Activated CD4-positive, alpha-beta T cell treated with anti-CD3 and anti-CD28 coated beads, Interleukin-2, amount 10 ng/mL, durations not matched to agents 24 days and 14 days (primary cell): ENCODE results near the gene CFAP206. TPM values are rescaled to one million over a fixed set of nuclear protein-coding genes. Genes with fewer than 3 reads are reported as not detected.

ENCODE experiments used
- DNase-seq: peaks from one replicate; pipeline ENCODE4 v3.0.0; 2022
- H3K27ac Mint-ChIP-seq: one replicate; pipeline ENCODE4 v1.8.0; 2022; ENCODE audit warnings: mild to moderate bottlenecking, mixed read lengths
- H3K27me3 Mint-ChIP-seq: one replicate; pipeline ENCODE4 v1.8.0; 2022; ENCODE audit warnings: mixed read lengths
- H3K36me3 Mint-ChIP-seq: one replicate; pipeline ENCODE4 v1.8.0; 2022; ENCODE audit warnings: low read depth, mild to moderate bottlenecking, mixed read lengths
- H3K4me1 Mint-ChIP-seq: one replicate; pipeline ENCODE4 v1.8.0; 2021; ENCODE audit warnings: mixed read lengths
- H3K4me3 Mint-ChIP-seq: one replicate; pipeline ENCODE4 v1.8.0; 2022; ENCODE audit warnings: mild to moderate bottlenecking, moderate library complexity, mixed read lengths
- H3K9me3 Mint-ChIP-seq: one replicate; pipeline ENCODE4 v1.8.0; 2021; ENCODE audit warnings: mixed read lengths
- intact Hi-C: fragments of 100-400 bp; cut with micrococcal nuclease; formaldehyde crosslinking; loops from one replicate; pipeline ENCODE4 v1.15.1; 2023
- total RNA-seq: library from RNA; stranded (reverse); gene quantifications from 2 replicates; pipeline ENCODE4 v1.2.3, GENCODE V29; 2022

The CFAP206 gene
- total RNA-seq, 1 donor from 2014 or later, result not detected

DNA sequence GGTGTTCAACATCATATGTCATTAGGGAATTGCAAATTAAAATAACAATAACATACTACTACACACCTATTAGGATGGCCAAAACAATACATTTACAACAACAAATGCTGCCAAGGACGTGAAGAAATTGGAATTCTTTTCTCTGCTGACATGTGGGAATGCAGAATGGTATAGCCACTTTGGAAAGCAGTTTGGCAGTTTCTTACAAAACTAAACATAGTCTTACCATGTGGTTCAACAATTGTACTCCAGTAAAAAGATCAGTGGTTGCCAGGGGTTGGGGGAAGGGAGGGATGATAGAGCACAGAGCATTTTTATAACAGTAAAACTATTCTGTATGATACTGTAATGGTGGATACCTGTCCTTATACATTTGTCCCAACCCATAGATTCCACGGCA is 12.3 kb upstream of the CFAP206 start:
- Mint-ChIP-seq H3K27ac (no peak overlapping the region), H3K27me3 (no peaks in the 10 kb centered on the region), H3K9me3 (no peaks in the 10 kb centered on the region), H3K4me1 (no peaks in the 10 kb centered on the region), H3K4me3 (no peak overlapping the region), H3K36me3 (no peaks in the 10 kb centered on the region)
- intact Hi-C loops, result loop anchor here (10.0 kb wide), 1 partner anchor 199 kb away; the partner anchor contains the start of gene ORC3
- DNase-seq, result no peak

DNA sequence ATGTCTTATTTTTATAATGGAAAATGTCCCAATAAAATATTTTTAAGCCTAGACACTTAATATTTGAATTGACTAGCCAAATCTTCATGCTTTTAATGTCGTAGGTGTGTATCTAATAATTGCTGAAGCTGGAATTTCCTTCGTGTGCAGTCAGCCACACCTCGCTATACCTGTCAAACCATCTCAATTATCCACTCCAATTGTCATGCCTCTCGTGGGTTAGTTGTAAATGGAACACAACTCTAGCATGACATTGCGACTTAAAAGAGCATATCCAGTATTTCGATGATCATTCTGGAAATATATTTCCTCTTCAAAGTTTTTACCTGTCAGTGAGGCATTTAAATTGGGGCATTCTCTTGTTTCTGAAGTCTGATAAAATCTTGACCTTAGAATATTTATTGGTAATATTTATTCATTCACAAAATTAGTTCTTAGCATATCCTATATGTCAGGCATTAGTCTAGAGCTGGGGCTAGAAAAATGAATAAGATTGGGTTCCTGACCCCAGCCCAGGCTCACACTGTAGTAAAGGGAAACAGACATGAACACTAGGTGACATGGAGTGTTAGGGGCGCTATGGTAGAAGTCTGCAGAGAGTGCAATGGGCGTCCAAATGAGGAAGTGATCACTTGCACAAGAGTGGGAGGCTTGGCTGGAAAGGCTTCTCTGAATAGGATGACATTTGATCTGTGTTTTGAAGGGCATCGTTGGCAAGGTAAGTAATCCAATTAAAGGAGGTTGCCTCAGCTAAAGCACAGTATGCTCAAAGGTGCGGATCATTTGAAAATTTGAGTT is 11.0 kb upstream of the CFAP206 start:
- intact Hi-C loops, result loop anchor here (10.0 kb wide), 1 partner anchor 198 kb away; the partner anchor contains the start of gene ORC3
- DNase-seq, result no peak
- Mint-ChIP-seq H3K4me3 (no peak overlapping the region), H3K9me3 (no peaks in the 10 kb centered on the region), H3K27ac (no peak overlapping the region), H3K4me1 (no peaks in the 10 kb centered on the region), H3K27me3 (no peaks in the 10 kb centered on the region), H3K36me3 (no peaks in the 10 kb centered on the region)

DNA sequence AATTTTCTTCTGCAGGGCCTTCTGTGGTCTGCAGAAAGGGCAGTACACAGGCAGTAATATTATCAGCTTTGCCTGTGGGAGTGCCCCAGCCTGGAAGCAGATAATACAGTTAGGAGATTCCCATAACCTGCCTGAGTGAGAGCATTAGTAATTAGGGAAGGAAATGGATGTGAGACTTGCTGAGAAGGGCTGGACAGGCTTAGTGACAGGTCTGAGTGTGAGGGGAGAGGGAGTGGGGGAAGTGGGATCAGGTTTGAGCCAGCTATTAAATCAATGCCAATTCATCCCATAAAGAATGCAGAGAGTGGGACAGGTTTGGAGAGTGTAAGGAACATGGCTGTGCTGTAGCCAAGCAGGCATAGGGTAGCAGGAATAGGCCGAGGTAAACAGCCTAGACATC is 10.1 kb upstream of the CFAP206 start:
- DNase-seq, result no peak
- intact Hi-C loops, result loop anchor here (10.0 kb wide), 1 partner anchor 197 kb away; the partner anchor contains the start of gene ORC3
- Mint-ChIP-seq H3K36me3 (no peaks in the 10 kb centered on the region), H3K27me3 (no peaks in the 10 kb centered on the region), H3K27ac (no peak overlapping the region), H3K4me1 (no peaks in the 10 kb centered on the region), H3K4me3 (no peak overlapping the region), H3K9me3 (no peaks in the 10 kb centered on the region)

DNA sequence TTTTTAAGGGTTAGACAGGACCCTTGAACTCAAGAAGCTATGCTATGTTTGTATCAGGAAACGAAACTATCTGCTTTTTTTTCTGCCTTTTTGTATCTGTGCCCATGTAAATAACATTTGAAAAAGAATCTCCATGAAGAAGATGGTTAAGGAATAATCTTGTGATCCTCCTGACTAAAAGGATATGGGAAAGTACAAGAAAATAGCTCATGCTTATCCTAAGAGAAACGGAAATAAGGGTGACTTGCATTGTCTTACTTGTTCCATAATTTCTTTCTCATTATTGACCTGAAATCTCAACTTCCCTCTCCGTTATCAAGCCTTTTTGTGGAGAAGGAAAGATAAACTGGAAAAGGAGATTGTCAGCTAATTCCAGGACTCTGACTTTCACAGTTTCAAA is 5.9 kb upstream of the CFAP206 start:
- H3K27ac Mint-ChIP-seq, result no peak overlapping the region
- no peak overlapping the region for H3K4me3 Mint-ChIP-seq
- no peaks in the 10 kb centered on the region for H3K9me3 Mint-ChIP-seq
- no peak for DNase-seq
- no peaks in the 10 kb centered on the region for H3K4me1 Mint-ChIP-seq
- H3K36me3 Mint-ChIP-seq, result no peaks in the 10 kb centered on the region
- H3K27me3 Mint-ChIP-seq, result peaks cover 18% of the 10 kb centered on the region
- intact Hi-C loops, result no loop called here

DNA sequence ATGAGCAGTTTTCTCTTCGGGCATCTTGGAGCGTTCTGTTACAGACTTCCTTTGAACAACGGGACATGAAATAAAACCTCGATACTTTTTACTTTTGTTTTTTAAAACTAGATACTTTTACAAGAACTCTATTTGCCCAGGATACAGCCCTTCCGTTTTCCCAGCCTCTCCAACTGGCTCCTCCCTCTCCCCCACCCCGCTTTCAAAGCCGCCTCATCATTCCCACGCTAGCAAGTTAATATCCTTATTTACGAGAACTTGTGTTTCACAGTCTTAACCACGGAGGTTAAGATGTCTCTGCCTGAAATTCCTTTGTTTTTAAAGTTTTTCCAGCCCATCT is 241 bp upstream of the CFAP206 start:
- intact Hi-C loops, result loop anchor here (5.0 kb wide), 2 partner anchors 250 to 295 kb away; partner anchors contain the start of genes AKIRIN2 and ZNF292
- Mint-ChIP-seq H3K4me1 (peaks cover 3% of the 10 kb centered on the region), H3K4me3 (peak overlapping the region; percentile 86), H3K27me3 (peaks cover 25% of the 10 kb centered on the region), H3K9me3 (no peaks in the 10 kb centered on the region), H3K27ac (no peak overlapping the region), H3K36me3 (no peaks in the 10 kb centered on the region)
- DNase-seq, result no peak

DNA sequence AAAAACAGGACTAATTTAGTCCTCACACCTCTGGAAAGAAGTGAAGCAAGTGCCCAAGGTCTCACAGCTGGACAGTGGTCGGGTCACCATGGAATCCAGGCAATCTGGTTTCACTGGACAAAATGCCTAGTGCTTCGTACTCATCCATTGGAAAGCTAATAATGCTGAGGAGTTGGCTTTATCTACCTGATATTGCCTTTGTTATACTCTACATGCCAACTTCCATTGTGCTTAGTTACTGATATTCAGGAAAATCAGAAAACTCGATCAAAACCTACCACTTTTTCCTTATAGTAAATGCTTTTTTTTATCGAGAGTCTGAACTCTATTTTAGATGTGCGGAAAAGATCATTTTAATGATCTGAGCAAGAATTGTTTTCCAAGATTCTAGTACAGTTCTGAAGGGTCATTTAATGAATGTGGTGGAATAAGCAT is 966 bp downstream of the CFAP206 start:
- Mint-ChIP-seq H3K27ac (peak overlapping the region; percentile 59), H3K4me1 (peaks cover 3% of the 10 kb centered on the region), H3K27me3 (peaks cover 22% of the 10 kb centered on the region), H3K4me3 (peak overlapping the region; percentile 86), H3K36me3 (no peaks in the 10 kb centered on the region), H3K9me3 (no peaks in the 10 kb centered on the region)
- intact Hi-C loops, result loop anchor here (1.0 to 5.0 kb wide), 4 partner anchors 64 to 294 kb away; partner anchors contain the start of genes AKIRIN2, SLC35A1, SMIM8 and ZNF292
- DNase-seq, result no peak

DNA sequence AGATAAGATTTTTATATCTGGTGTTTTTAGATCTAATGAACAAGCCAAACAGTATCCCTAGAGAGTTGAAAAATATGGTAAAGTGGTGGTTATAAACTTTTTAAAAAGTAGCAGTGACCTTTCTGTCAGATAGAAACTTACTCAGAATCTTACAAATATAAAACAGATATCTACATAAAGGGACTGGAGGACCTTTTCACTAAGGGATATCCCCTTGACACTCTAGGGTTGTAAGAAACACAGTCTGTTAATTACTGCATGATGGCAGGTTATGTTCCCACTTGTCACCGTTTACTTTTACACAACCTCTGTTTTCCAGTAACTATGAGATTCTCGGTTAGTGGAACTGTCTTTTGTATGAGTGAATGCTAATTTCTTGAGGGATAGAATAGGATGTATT is 11.5 kb downstream of the CFAP206 start:
- intact Hi-C loops, result no loop called here
- Mint-ChIP-seq H3K27me3 (peaks cover 7% of the 10 kb centered on the region), H3K4me3 (no peak overlapping the region), H3K9me3 (no peaks in the 10 kb centered on the region), H3K4me1 (no peaks in the 10 kb centered on the region), H3K27ac (no peak overlapping the region), H3K36me3 (no peaks in the 10 kb centered on the region)
- DNase-seq, result no peak

DNA sequence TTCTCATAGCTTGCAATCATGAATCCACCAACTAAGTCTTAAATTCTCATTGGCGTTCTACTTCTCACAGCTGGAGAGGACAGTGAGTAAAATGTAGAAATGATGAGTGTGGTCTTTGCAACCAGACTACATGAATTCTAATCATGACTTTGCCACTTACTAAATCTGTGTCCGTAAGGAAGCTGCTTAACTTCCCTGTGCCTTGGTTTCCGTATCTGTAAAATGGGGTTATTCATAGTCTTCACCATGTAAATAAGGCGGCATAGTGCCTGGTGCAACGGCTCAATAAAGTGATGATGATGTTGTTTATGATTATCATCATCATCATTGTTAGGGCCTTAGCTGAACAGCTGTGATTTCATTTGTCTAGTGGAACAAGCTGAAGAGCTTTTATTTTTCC is 12.6 kb downstream of the CFAP206 start:
- no peaks in the 10 kb centered on the region for H3K36me3 Mint-ChIP-seq
- H3K4me1 Mint-ChIP-seq, result no peaks in the 10 kb centered on the region

DNA sequence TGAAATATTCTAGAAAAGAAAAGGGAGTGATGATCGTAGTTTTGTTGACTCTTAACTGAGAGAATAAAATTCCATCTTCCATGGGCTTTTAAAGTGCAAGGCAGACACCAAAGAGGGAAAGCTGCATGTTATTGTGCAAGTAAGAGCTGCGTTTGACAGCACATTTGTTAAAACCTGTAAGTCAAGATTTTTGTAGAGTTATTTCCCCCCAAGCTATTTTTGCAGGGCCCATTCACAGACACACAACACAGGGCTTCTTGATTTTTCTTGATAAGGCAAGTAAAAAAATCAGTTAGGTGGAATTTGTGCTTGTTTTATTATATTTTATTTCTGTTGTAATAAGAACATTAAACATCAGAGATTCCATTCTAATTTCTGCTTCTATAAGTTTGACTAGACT is 13.8 kb downstream of the CFAP206 start:
- no peaks in the 10 kb centered on the region for H3K36me3 Mint-ChIP-seq
- intact Hi-C loops, result no loop called here
- no peaks in the 10 kb centered on the region for H3K4me1 Mint-ChIP-seq
- H3K27ac Mint-ChIP-seq, result no peak overlapping the region
- DNase-seq, result no peak
- H3K4me3 Mint-ChIP-seq, result no peak overlapping the region
- no peaks in the 10 kb centered on the region for H3K9me3 Mint-ChIP-seq
- H3K27me3 Mint-ChIP-seq, result peaks cover 2% of the 10 kb centered on the region

More for the DNA sequence above, 12.6 kb downstream of the CFAP206 start:
- no peak overlapping the region for H3K4me3 Mint-ChIP-seq
- no peak overlapping the region for H3K27ac Mint-ChIP-seq
- no peaks in the 10 kb centered on the region for H3K9me3 Mint-ChIP-seq
- intact Hi-C loops, result no loop called here
- DNase-seq, result no peak
- peaks cover 4% of the 10 kb centered on the region for H3K27me3 Mint-ChIP-seq

DNA sequence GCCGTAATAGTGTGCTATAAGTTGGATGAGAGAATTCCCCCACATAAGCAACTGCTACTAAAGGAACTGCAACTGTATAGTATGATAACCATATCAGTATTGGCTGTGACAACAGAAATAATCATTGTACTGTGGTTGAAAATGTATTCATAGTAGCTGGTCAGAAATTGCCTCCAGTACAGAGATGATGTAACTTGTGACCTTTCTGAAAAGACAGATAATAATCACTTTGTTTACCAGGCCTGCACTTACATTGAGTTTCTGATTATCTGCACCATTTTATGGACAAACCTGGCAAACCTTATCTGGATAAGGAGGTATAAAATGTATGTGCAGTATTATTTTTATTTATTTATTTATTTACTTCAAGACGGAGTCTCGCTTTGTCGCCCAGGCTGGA is 19.0 kb downstream of the CFAP206 start:
- no peak overlapping the region for H3K4me3 Mint-ChIP-seq
- intact Hi-C loops, result no loop called here
- H3K9me3 Mint-ChIP-seq, result no peaks in the 10 kb centered on the region
- no peaks in the 10 kb centered on the region for H3K4me1 Mint-ChIP-seq
- peaks cover 3% of the 10 kb centered on the region for H3K27me3 Mint-ChIP-seq
- no peak for DNase-seq
- no peak overlapping the region for H3K27ac Mint-ChIP-seq
- H3K36me3 Mint-ChIP-seq, result no peaks in the 10 kb centered on the region

DNA sequence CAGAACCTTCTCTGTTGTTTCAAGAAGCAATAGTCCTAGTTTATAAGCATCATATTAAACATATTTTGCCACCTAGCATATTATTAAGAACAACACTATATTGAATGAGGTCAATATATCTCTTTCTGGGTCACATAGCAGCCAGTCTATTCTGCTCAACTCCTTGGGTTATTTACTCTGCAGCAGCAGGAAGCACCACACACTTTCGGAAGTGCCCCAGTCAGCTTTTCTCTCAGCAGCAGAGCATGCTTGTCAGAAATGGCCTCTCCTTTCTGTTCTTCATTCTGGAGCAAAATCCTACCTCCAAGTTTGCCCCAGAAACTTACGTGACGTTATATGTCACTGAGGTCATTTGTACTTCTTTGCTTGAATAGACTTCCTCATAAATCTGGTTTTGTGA is 22.7 kb downstream of the CFAP206 start:
- Mint-ChIP-seq H3K27ac (no peak overlapping the region), H3K9me3 (no peaks in the 10 kb centered on the region), H3K27me3 (peaks cover 3% of the 10 kb centered on the region), H3K36me3 (no peaks in the 10 kb centered on the region), H3K4me3 (no peak overlapping the region), H3K4me1 (no peaks in the 10 kb centered on the region)
- no peak for DNase-seq
- intact Hi-C loops, result no loop called here

DNA sequence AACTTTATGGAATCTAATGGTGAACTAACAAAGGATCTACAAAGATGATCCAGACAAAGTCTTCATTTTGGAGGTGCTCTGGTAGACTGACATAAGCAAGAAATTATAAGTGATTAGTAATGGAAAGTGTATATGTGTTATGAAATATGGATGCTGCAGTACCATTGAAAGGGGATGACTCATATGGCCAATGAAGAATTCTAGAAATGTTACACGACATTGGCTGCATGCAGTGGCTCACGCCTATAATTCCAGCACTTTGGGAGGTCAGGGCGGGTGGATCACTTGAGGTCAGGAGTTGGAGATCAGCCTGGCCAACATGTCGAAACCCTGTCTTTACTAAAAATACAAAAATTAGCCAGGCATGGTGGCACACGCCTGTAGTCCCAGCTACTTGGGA is 23.5 kb downstream of the CFAP206 start:
- H3K9me3 Mint-ChIP-seq, result no peaks in the 10 kb centered on the region

DNA sequence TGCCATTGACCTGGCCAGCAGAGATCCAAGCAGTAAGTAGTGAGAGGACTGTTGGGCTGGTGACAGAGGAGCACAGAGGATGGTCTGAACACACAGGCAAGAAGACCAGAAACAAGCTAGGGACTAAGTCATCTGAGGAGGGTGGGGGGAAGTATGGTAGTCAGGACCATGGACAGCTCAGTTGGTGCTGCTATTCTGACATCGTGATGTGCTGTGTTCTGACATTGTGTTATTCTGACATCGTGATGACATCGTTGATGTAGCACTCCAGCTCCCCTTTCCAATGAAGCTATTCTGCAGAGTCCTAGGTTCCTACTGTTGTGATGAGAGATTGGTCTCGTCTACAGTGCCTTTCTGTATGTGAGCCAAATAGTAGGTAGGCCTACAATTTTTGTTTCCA is 28.7 kb downstream of the CFAP206 start:
- H3K36me3 Mint-ChIP-seq, result no peaks in the 10 kb centered on the region
- intact Hi-C loops, result no loop called here
- H3K27ac Mint-ChIP-seq, result no peak overlapping the region
- no peak overlapping the region for H3K4me3 Mint-ChIP-seq
- peak; percentile 88 for DNase-seq
- H3K27me3 Mint-ChIP-seq, result peaks cover 2% of the 10 kb centered on the region
- H3K4me1 Mint-ChIP-seq, result no peaks in the 10 kb centered on the region
- H3K9me3 Mint-ChIP-seq, result no peaks in the 10 kb centered on the region

More for the DNA sequence above, 23.5 kb downstream of the CFAP206 start:
- no peak overlapping the region for H3K27ac Mint-ChIP-seq
- H3K27me3 Mint-ChIP-seq, result peaks cover 3% of the 10 kb centered on the region
- intact Hi-C loops, result no loop called here
- no peak for DNase-seq
- H3K4me3 Mint-ChIP-seq, result no peak overlapping the region
- H3K4me1 Mint-ChIP-seq, result no peaks in the 10 kb centered on the region
- H3K36me3 Mint-ChIP-seq, result no peaks in the 10 kb centered on the region

DNA sequence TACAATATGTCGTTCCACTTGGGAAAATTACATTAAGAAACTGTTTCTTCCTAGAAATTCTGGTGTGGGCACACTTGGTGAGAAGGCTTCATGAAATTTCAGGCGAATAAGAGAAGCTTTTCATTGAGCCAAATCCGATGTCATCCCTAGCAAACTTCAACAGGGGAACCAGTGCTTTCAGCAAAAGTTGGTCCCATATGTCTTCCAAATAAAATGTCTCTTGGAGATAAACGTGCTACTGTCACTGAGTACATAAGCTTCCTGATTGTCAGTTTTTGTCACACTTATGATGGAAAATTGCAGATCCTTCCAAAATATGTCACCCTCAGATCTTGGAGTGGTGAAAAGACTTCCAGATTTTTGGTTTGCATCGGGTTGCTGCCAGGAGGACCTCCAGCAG is 33.9 kb downstream of the CFAP206 start:
- DNase-seq, result no peak
- H3K4me3 Mint-ChIP-seq, result no peak overlapping the region
- no peaks in the 10 kb centered on the region for H3K4me1 Mint-ChIP-seq
- H3K27ac Mint-ChIP-seq, result no peak overlapping the region
- H3K27me3 Mint-ChIP-seq, result peaks cover 4% of the 10 kb centered on the region
- H3K9me3 Mint-ChIP-seq, result no peaks in the 10 kb centered on the region
- intact Hi-C loops, result no loop called here
- H3K36me3 Mint-ChIP-seq, result no peaks in the 10 kb centered on the region

DNA sequence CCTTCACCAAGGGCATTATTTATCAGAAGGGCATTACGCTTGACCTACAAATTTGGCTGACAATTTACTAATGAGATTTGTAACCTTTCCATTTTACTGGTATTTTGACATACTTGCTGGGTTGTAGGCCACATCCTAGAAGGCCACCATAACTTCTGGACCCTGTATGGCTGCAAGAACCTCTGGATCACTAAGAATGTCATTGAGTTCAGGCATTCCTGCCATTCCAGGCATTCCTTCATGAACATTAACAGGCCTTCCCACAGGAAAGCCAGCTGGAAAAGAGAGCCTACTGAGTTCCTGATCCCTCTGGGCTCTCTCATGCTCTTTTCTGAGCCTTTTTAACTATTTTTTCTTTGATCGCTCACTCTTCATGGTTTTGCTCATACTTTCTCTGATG is 36.6 kb downstream of the CFAP206 start:
- peaks cover 4% of the 10 kb centered on the region for H3K27me3 Mint-ChIP-seq
- no peak for DNase-seq
- no peaks in the 10 kb centered on the region for H3K4me1 Mint-ChIP-seq
- H3K4me3 Mint-ChIP-seq, result no peak overlapping the region
- H3K36me3 Mint-ChIP-seq, result no peaks in the 10 kb centered on the region
- H3K9me3 Mint-ChIP-seq, result no peaks in the 10 kb centered on the region
- no peak overlapping the region for H3K27ac Mint-ChIP-seq
- intact Hi-C loops, result no loop called here
